NCI-H774 (cell line): Measurements from ENCODE around the gene CRELD2.

ENCODE experiments used
- DNase-seq: peaks from one replicate; lab custom pipeline; 2025; lab: John Stamatoyannopoulos, UW

Gene CRELD2

GRCh38 chr22:49957826-49958365, 39.5 kb downstream of the CRELD2 start:
- DNase-seq = no peak

- no peak for DNase-seq
Observed at GRCh38 chr22:49958366-49958921, 40.0 kb downstream of the CRELD2 start.

- no peak for DNase-seq
Observed at GRCh38 chr22:49958931-49959781, 40.7 kb downstream of the CRELD2 start.

DNA sequence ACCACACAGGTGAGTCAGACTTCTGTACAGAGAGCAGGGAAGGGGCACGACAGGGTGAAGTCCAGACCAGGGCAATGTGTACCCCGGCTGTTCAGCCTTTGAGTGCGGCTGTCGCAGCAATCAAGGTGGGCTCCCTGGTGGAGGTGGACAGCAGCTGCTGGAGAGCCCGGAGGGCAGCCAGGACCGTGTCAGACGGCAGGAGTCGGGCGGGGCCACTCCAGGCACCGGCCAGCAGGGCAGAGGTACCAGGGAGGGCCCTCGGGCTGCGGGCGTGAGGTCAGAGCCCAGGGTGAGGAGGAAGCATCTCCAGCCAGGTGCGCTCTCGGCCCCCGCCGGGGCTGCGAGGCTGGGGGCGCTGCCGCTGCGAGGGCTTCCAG, 41.3 kb downstream of the CRELD2 start:
- DNase-seq = no peak

- DNase-seq = peak; percentile 90
Observed at GRCh38 chr22:49960159-49961004, 41.9 kb downstream of the CRELD2 start, which contains the start of gene PIM3. TSS of gene PIM3 (plus strand) at chr22:49960772. CDS start at chr22:49960948, 176 bp downstream.

DNA sequence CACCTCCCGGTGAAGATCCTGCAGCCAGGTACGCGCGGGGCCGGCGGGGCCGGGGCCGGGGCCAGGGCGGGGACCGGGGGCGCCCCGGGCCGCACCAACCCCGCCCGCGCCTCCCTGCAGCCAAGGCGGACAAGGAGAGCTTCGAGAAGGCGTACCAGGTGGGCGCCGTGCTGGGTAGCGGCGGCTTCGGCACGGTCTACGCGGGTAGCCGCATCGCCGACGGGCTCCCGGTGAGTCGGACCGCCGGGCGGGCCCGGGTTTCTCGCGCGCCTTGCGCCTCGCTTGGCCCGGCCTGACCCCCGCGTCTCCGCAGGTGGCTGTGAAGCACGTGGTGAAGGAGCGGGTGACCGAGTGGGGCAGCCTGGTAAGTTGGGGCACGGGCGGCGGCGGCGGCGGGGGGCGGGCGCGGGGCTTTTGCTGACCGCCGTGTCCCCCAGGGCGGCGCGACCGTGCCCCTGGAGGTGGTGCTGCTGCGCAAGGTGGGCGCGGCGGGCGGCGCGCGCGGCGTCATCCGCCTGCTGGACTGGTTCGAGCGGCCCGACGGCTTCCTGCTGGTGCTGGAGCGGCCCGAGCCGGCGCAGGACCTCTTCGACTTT, 42.7 kb downstream of the CRELD2 start:
- DNase-seq = no peak

GRCh38 chr22:49961601-49962011, 43.2 kb downstream of the CRELD2 start:
- no peak for DNase-seq

DNA sequence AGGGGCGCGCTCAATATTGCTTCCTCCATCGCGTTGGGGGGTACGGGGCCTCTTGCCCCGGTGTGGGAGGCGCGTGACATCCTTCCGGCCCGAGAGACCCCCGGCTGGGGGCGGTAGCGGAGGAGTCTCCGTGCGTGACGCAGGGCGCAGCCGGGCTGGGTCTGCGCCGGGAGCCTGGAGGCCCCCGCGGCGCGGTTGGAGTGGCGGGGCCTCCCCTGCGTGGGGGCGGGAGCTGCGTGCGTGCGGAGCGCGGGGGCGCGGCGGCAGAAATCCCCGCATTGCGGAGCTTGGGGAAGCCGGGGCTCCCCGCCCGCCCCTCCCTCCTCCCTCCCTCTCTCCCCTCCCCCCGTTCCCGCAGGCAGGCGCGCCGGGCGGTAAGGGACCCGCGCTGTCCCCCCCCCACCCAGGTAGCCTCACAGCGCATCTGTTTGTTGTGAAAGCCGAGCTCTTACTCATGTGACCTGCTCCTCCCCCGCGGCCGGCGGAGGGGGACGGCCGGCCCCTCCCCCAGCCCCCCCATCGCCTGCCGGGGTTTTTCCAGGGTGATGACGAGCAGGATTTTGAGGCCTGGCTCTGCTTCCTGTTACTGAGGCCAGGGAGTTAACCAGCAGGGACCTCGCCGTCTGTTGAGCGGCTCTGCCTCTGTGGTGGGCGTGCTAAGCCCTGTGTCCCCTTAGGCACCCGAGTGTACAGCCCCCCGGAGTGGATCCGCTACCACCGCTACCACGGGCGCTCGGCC, 43.7 kb downstream of the CRELD2 start:
- DNase-seq = peak; percentile 45

- DNase-seq = no peak
Observed at GRCh38 chr22:49962751-49963646, 44.6 kb downstream of the CRELD2 start.

DNA sequence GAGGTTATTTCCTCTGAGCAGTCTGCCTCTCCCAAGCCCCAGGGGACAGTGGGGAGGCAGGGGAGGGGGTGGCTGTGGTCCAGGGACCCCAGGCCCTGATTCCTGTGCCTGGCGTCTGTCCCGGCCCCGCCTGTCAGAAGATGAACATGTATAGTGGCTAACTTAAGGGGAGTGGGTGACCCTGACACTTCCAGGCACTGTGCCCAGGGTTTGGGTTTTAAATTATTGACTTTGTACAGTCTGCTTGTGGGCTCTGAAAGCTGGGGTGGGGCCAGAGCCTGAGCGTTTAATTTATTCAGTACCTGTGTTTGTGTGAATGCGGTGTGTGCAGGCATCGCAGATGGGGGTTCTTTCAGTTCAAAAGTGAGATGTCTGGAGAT, 45.2 kb downstream of the CRELD2 start:
- DNase-seq = no peak

DNA sequence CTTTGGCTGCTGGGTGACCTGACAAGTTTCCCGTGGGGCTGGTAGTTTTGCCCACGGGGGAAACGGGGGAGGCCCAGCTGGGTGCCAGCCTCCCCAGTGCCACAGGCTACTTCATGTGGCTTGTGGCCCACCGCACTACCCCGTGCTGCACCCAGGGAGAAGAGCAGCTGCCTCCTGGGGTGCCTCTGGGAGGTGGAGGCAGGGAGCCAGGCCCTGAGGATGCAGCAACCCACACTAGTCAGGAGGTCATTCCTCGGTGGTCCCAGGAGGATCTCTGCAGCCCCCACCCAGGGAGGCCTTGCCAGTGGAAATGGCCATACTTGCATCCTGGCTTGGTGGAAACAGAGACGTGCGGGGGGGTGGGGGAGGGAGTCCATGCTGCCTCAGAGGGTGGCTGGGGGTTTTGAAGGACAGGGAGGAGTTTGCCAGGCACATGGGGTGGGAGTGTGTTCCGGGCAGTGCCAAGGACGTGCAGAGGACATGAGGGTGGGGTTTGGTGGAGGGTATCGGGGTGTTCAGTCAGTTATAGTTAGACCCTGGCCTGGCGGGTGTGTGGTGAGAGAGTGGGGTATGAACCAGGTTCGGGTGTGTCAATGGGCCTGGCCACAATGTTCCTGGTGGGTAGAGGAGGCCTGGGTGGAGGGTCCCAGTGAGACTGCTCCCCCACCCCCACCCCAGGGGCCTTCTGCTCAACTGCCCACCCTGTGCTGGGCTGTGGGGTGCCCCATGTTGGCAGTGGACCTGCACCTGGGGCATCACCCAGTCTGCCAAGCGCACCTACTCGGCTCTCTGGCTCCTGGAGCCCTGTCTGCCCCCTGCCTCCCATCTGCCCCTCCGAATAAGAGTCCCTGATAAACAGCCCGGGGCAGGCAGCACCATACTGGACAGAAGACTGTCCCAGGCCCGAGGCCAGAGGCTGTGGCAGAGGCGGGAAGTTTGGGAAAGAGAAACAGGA, 46.0 kb downstream of the CRELD2 start:
- DNase-seq = no peak

DNA sequence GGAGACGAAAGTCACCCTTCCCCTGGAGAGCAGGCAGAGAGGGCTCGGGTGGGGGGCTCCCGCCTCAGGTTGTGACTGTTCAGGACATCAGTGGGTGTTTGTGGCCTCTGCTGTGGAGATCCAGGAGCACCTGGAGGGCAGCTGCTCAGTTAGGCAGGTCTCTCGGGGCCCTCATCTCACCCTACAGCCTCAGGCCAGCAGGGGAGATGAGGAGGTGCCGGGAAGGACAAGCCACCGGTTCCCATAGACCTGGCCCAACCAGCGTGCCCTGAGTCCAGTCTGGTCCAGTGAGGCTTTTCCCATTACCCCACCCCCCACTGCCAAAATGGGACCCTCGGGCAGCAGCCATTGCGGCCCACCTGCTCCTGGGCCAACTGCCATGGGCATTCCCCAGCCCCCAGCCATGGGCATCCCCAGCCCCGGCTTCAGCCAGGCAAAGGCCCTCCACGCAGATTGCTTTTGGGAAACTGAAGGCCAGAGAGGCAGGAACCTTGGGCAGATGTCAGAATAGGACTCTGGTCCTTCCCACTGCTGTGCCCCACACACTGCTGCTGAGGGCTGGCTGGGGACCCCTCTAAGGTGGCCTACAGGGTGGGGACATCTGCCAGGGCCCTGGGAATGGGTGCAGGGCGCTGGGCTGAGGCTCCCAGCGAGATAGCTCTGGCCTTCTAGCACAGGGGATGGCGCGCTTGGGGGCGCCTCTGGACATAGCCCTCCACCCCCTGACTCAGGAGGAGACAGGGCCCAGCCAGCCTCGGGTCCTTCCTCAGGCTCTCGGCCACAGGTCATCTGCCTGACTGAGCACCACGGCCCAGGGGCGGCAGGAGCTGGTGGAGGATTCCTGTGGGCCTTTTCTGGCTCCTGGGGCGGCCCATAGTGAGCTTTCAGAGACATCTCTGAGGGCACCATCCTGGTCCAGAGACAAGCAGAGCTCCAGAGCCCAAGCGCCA, 46.9 kb downstream of the CRELD2 start:
- no peak for DNase-seq

DNA sequence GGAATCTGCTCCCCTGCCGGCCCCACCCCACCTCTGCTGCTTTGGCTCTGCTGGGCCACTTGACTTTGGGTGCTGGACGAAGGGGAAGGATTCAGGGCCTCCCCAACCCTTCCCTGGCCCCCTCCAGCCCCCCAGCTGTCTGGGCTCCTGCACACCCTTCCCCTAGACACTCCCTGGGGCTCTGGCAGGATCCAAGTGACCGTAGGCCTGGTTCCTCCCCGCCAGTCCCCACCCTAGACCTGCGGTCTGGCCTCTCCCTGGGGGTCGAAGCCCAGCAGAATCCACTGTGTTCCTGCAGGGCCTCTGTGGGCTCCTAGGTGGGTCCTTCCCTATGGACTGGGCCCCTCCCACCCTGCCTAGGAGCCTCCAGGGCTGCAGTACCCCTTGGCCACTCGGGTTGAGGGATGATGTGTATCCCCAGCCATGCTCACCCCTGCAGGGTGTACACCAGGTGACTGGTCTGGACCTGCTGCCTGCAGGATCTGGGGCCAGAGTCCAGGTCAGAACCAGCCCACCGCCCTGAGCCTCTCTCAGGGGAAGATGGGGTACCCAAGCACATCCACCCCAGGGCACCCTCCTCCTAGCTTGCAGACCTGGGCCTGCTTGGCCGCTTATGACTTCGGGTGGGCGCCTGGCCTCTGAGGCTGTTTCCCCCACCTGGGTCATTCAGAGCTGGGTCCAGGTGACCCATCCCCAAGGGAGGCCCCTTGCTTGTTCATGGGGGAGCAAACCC, 47.8 kb downstream of the CRELD2 start:
- no peak for DNase-seq

- DNase-seq = no peak
Observed at GRCh38 chr22:49966774-49967705, 48.6 kb downstream of the CRELD2 start.

DNA sequence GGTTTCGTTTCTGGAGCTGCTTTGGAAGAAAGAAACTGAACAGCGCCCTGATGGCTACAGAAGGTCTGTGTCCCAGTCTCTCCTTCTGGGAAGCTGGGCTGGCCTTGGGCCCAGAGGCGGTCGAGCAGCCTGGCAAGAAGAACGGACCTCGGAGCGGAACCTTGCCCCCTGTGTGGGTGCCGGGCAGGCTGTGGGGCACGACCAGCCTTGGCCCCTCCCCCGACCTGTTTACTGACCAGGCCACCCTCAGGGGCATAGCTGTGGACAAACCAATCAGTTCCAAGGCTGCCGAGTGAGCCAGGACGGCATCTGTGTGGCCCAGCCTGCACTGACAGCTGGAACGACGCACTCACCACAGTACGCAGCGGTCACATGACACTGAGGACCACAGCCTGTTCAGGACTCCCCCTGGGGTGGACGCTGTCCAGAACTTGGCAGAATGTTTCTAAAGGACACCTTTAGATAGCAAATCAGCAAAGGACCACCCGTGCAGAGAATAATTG, 49.3 kb downstream of the CRELD2 start:
- DNase-seq = no peak

DNA sequence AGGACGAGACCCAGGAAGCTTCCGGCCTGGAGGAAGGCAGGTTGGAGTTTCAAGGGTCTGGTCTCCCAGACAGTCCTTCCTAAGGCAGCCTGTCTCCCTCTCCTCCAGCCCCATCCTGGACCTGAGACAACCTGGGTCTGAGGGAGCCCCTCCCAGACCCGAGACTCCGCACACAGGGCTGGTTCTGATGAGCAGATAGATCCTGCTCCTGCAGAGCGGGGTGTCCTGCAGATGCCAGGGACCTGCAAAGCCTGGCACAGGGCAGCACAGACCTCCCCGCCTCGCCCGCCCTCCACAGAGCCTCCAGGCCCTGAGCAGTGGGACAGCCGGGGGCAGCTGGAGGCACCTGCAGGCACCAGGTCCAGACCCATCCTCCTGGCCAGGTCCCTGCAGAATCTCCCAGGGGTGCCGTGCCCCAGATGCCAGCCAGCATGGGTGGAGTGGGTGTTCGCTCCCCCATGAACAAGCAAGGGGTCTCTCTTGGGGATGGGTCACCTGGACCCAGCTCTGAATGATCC, 49.9 kb downstream of the CRELD2 start:
- DNase-seq = no peak
